GM12864 (cell line): ENCODE data around the gene DYNLRB1.

Experiments used
- DNase-seq: peaks from one replicate; pipeline ENCODE4 v3.0.0-alpha.2; 2011; ENCODE audit warnings: low read depth
- H3K4me3 ChIP-seq: 2 replicates; pipeline ENCODE4 v1.5.1; 2011; ENCODE audit warnings: mild to moderate bottlenecking, low read depth, low read length, control low read depth
- TF ChIP-seq, protein P1 (sequence below): IDR thresholded peaks from 2 replicates; pipeline ENCODE4 v1.5.1; 2011; ENCODE audit warnings: low read depth, mild to moderate bottlenecking, moderate library complexity, low read length, control low read depth, inconsistent platforms; ENCODE audit errors: missing control alignments

Gene DYNLRB1

GRCh38 chr20:34541264-34541901 lies 25.2 kb downstream of the DYNLRB1 start:
- TF ChIP-seq, protein P1, sequence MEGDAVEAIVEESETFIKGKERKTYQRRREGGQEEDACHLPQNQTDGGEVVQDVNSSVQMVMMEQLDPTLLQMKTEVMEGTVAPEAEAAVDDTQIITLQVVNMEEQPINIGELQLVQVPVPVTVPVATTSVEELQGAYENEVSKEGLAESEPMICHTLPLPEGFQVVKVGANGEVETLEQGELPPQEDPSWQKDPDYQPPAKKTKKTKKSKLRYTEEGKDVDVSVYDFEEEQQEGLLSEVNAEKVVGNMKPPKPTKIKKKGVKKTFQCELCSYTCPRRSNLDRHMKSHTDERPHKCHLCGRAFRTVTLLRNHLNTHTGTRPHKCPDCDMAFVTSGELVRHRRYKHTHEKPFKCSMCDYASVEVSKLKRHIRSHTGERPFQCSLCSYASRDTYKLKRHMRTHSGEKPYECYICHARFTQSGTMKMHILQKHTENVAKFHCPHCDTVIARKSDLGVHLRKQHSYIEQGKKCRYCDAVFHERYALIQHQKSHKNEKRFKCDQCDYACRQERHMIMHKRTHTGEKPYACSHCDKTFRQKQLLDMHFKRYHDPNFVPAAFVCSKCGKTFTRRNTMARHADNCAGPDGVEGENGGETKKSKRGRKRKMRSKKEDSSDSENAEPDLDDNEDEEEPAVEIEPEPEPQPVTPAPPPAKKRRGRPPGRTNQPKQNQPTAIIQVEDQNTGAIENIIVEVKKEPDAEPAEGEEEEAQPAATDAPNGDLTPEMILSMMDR, result no peak
- no peak overlapping the region for H3K4me3 ChIP-seq
- no peak for DNase-seq

DNA sequence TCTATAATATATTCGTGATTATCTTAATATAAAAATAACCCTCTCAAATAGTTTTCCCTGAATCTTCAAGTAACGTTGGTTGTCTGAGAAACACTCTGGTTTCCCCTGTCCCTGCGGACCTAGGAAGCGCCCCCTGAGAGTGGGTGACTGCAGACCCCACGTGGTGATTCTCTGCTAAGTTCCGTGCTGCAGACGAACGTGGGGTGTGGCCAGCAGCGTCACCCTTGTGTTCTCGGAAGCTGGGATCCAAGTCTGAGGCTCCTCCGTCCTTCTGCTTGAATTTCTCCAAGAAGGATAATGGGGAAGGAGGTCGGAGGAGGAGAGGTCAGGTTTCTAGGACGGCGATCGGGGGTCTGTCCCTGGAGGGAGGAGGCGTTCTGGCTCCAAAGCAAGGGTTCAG lies 25.7 kb downstream of the DYNLRB1 start:
- TF ChIP-seq, protein P1, result no peak
- H3K4me3 ChIP-seq, result no peak overlapping the region
- no peak for DNase-seq

- no peak overlapping the region for H3K4me3 ChIP-seq
- DNase-seq, result no peak
- TF ChIP-seq, protein P1, result no peak
These were observed 26.2 kb downstream of the DYNLRB1 start for GRCh38 chr20:34542439-34542838.

DNA sequence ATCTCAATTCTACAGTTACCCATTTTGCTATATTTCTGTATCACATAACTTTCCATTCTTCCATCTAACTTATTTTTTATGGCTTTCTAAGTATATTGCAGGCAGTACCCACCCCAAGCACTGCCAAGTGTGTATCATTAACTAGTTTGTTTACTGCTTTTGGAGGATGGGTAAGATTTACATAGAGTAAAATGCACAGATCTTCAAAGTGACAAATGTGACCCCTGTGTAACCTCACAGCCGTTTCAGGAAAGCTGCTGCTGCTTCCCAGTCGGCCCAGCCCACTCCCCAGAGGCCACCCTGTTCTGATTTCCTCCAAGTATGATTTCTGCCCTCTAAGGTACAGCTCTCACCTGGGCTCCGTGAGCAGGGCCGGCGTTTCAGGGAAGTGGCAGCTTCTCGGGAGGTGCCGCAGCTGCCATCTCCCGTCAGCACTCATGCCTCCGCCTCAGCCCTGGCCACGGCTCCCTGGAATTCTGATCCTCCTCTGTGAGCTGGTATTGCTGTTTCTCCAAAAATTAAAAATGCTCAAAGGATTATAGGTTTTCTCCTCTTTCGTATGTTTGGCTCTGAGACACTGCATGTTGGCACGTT lies 27.3 kb downstream of the DYNLRB1 start:
- H3K4me3 ChIP-seq, result no peak overlapping the region
- TF ChIP-seq, protein P1, result no peak
- DNase-seq, result no peak

GRCh38 chr20:34544109-34544796 lies 28.0 kb downstream of the DYNLRB1 start:
- TF ChIP-seq, protein P1, result no peak
- no peak for DNase-seq
- no peak overlapping the region for H3K4me3 ChIP-seq

DNA sequence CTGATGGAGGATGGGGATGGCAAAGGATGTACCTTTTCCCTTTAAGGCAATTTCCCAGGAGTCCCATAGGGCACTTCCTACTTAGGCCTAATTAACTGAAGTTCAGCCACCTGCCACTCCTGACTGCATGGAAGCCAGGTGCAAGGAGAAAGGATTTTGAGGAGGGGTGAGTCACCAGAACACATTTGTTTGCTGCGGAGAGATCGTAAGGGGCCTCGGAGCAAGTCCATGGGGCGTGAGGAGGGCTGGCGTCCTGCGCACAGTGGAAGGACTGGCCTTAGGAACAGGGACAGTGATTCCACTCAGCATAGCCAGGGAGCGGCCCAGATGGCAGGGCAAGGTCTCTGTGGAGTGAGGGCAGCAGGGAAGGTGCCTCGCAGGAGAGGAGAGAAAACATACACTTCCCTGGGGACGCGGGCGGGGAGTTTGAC lies 30.5 kb downstream of the DYNLRB1 start:
- TF ChIP-seq, protein P1, result no peak
- H3K4me3 ChIP-seq, result no peak overlapping the region
- no peak for DNase-seq
